IPS-11a (cell line): ENCODE data around the gene RNASEH1.
"Not testable (repeated sequence)": the region's sequence is repeated elsewhere in the genome, so short reads cannot be mapped to it uniquely, and the experiment has no call there.

Experiments
- H3K4me3 ChIP-seq: one replicate; pipeline ENCODE4 v1.5.1; 2013; ENCODE audit warnings: low read depth, low read length, control low read depth

The RNASEH1 gene

DNA sequence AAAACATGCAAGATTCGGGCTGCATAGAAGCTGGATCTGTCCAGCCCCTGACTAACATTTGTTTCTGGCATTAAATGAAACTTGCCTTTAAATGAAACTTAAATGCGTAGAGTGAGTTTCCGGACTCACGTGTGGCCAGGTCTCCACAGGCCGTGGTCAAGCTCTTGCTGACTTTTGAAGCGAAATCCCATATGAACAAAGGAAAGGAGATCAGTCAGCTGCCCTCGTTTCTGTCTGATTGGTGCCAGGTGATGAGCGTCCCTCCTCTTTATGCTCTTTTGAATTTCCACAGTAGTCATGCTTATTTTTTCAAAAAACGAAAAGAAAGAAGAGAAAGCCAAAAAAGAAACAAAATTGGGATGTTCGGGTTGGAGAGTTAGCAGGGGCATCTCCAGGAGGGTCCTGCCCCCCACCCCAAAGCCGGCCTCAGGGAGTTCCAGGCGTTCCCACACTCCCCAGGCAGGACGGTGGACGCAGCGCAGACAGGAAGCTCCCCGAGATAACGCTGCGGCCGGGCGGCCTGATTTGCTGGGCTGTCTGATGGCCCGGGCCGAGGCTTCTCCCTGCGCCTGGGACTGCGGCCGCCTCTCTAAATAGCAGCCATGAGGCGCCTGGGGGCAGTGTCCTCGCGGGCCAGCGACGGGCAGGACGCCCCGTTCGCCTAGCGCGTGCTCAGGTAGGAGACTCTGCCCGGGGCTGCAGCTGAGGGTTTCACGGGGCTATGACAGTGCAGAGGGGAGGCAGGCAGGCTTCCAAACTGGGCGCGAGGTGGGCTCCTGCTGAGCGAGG is 36.6 kb upstream of the RNASEH1 start, which contains the start of gene COLEC11:
COLEC11 (plus strand) TSS at position 620 of the 789 bp plus-strand sequence. CDS start 9,229 bp downstream, outside the sequence.
- H3K4me3 ChIP-seq, result no peak within 1 kb of the TSS

DNA sequence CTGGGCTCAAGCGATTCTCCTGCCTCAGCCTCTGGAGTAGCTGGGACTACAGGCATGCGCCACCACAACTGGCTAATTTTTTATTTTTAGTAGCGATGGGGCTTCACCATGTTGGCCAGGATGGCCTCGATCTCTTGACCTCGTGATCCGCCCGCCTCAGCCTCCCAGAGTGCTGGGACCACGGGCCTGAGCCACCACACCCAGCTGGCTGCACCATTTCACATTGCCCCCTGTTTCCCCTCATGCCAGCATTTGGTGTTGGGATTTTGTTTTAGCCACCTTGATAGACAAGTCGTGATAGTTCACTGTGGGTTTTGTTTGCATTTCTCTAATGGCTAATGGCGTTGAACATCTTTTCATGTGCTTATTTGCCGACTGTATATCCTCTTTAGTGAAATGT is 31.0 kb upstream of the RNASEH1 start:
- no peak overlapping the region for H3K4me3 ChIP-seq

DNA sequence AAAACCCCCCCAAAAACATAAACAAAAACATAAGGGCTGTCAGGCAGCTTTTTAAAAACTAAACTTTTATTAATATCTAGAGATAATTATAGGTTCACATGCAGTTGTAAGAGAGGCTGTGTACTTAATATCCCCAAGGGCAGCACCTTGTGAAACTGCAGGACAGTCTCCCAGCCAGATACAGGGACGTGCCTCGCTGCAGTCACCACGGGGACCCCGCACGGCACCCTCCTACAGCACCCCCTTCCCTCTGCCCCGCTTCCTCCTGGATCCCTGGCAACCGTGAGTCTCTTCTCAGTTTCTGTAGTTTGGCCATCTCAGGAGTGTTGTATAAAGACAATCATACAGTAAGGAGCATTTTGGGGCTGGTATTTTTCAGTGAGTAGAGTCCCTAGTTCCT is 30.0 kb upstream of the RNASEH1 start:
- no peak overlapping the region for H3K4me3 ChIP-seq

DNA sequence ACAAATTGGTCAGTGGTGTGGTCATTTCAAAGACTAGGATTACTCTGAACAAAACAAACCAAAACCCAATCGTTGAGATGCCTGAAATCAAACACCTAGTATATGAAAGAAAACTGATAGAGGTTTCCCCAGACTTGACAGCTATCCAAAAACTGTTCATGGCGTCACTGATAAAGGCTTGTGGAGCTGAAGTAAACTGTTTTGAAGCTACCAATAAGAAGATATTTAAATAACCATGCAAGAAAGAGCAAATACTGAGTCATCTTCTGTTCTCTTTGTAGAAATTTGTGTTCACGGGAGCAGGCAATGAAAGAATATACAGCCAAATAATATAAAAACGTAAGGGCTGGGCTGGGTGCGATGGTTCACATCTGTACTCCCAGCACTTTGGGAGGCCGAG is 29.3 kb upstream of the RNASEH1 start:
- no peak overlapping the region for H3K4me3 ChIP-seq

DNA sequence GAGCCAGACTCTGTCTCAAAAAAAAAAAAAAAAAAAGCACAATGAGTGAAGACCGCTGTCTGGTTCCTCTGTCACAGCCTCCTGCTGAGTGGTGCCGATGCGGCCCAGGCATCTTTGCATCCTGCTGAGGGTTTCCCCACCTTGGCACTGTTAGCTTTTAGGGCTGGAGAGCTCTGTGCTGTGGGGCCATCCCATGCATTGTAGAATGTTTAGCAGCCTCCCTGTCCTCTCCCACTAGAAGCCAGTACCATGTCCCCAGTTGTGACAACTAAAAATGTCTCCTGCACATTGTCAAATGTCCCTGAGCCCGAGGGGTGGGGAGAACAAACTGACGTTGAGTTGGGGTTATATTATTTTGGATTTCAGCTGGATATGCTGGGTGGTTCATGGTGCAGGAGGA is 28.9 kb upstream of the RNASEH1 start:
- H3K4me3 ChIP-seq, result no peak overlapping the region

DNA sequence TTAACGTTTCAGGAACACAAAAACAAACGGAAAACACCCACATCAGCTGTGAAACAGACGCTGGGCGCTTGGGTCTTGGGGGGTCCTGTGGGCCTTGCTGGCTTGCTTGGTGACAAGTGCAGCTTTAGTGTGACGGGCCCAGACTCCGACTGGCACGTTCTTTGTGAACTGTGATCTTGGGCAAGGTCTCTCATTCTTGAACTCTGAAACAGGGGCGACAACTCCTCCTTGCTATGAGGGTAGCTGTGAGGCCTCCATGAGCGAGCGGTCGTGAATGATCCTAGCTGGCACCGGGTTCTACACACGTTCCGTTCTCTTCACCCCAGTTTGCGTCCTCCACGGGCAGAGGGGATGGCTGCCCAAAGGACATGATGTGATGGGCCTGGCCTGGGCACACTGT is 28.1 kb upstream of the RNASEH1 start:
- no peak overlapping the region for H3K4me3 ChIP-seq

DNA sequence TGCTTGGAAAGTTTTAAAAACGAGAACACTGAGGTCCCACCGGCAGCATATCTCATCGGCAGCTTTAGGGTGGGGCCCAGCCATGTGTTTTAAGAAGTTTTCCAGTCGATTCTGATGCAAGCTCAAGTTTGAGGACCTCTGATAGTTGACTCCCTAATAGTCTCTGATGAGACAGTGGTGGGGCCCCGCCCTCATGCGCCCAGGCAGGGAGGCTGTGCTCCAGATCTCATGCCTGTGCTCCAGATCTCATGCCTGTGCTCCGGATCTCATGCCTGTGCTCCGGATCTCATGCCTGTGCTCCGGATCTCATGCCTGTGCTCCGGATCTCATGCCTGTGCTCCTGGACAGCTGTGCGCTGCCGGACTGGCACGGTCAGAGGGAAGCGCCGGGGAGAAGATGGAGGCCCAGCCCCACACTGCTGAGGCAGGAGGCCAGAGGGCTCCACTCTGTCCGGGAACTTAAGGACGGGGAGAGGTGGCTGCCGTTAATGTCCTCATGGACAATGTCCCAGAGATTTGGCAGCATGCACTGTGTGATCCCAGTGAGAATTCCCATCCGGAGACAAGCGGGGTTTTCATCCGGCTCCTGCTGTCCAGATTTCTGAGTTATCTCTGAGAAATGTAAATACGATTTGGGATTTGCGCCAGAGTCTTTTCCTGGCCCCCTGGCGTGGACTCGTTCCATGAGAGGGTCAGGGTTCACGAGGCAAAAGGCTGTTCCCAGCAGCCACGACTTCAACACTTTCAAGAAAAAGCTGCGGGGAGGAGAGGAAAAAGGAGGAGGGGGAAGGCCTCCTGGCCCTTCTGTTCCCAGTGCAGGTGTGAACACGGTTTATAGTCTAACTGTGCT is 27.4 kb upstream of the RNASEH1 start:
- no peak overlapping the region for H3K4me3 ChIP-seq

DNA sequence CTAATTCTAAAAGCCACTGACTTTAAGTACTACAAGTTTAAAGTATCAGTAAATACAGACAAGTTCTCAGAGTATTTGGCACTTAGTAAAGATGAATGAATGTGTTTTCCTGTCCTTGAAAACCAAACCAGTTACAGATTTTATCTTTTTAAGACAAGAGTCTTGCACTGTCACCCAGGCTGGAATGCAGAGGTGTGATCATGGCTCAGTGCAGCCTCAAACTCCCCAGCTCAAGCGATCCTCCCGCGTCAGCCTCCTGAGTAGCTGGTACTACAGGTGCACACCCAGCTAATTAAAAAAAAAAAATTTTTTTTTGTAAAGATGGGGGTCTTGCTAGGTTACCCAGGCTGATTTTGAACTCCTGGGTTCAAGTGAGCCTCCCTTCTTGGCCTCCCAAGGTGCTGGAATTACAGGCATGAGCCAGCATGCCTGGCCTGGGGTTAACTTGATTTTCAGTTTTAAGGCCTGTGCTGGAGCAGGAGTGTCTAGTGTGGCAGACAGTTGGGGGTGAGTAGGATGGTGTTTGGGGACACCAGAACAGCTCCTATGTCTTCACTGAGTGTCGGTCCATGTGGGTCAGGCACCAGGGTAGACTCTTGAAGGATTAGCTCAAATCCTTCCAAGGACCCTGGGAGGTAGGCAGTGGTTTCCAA is 26.6 kb upstream of the RNASEH1 start:
- H3K4me3 ChIP-seq, result no peak overlapping the region

DNA sequence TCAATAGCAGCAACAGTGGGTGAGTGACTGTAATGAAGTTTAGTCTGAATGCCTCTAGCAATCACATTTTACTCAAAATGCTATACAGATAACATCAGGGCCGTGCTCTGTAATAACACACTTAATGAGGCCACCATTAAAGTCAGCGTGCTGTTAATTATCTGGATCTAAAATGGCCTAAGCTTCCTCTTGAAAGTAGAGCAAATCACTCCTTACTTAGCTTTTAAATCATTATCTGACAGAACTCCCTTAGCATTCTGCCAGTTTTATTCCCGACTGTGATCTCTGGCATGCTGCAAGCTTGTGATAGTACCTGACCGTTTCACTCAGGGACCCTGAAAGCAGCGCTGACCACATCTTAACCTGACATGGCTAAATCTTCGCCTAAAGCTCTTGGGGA is 25.9 kb upstream of the RNASEH1 start:
- H3K4me3 ChIP-seq, result no peak overlapping the region

DNA sequence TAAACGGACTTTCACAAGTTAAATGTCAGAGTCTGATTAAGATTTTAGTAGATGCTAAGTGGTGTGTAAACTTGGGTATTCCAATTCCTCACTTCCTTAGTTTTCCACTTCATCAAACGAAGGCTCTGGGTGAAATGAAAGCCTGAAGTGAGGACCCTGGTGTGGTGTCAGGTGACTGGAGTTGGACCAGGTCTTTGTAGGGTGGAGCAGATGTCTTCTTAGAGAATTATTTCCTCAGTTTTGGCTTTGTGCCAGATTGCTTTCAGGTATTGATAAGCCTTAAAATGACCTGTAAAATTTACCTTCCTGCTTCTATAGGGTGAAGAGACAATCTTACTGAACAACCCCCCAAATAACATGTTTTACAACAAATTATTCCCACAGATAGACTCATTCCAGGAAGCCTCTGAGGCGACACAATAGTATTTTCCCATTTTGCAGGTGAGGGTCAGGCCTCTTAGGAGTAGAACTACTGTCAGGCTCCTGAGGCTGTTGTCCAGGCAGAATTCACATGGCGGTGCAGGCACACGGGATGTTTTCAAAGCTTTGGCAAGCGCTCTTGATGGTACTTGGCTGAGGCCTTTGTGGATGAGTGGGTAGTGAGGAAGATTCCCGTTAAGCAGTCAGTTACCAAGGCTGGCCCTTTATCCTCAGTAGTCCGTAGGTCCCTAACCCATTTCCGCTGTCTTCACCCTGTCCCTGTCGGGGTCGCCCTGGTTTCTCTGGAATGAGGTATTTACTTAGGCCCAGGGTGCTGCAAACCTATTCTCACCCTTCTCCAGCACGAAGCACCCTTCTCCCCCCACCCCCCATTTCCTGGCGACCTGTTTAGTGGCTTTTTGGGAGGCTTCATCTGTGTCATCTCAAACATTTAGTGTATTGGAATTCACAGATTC is 23.5 kb upstream of the RNASEH1 start:
- H3K4me3 ChIP-seq, result no peak overlapping the region

DNA sequence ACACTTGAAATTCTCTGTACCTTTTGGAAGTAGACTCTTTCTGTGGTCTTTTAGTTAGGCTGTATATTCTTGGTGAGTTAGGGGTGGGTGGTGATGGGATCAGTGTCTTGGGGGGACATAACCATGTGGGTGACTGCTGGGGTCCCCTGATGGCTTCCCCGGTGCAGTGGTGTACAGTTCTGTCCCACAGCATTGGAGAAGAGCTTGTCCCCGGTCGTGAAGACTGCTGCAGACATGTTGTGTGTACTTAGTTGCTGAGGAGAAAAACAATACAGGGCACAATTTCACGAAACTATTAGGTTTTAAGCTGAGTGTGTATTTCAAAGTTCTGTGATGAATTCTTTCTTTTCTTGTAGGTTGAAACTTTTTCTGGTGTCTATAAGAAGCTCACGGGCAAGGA is 22.3 kb upstream of the RNASEH1 start:
- H3K4me3 ChIP-seq, result no peak overlapping the region

DNA sequence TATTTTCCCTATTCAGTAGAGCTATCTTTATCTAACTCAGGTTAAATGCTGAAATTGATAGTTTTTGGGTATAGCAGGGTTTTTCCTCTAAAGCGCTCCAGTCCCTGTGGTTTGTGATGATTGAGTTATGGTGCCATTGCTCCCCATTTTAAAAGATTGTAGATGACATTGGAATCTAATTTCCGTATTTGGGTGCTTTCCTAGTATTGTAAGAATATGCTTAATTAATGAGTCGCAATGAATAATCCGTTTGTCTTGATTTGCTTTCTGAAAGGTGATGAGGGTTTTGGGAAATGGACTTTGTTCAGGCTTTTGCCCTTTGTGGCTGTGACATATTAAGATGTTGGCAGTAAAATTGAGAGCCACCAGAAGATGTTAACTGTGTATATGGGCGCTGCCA is 20.9 kb upstream of the RNASEH1 start:
- H3K4me3 ChIP-seq, result no peak overlapping the region

DNA sequence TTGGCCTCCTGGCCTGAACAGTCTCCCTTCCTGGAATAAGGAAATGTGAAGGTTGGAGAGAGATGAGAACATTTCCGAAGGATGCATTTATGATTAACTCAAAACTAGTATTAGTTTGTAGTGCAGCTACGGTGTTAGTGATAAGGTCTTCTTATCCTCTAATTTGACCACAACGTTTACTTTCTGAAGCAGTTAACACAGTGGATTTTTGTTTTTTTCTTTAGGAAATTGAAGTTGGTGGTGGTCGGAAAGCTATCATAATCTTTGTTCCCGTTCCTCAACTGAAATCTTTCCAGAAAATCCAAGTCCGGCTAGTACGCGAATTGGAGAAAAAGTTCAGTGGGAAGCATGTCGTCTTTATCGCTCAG is 18.1 kb upstream of the RNASEH1 start:
- H3K4me3 ChIP-seq, result peak overlapping the region; percentile 98

DNA sequence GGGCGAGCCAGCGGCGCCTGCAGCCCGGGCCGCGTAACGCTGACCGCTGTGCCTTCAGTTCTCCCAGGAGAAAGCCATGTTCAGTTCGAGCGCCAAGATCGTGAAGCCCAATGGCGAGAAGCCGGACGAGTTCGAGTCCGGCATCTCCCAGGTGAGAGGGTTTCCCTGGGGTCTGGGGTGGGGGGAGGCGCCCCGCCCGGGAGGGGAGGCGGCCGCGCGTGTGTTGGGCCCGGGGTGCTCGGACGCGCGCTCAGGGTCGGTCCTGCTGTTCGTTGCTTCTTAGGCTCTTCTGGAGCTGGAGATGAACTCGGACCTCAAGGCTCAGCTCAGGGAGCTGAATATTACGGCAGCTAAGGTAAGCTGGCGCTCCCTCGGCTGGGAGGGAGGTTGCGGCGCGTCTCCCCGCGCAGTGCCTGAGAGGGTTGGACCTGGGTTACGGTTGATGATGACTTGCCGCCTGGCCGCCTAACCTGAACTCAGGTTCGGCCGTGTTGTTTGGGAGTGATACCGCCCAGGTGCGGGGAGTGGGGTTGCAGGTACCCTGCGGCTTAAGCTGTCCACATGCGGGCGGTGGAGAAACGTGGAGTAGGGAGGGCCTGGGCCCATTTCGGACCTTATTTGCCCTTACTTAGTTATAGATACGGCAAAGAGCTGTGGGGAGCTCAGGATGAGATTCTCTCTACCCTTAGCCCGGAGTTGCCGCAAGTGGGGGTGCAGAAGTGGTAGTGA is 17.6 kb upstream of the RNASEH1 start:
- peak overlapping the region; percentile 98 for H3K4me3 ChIP-seq

DNA sequence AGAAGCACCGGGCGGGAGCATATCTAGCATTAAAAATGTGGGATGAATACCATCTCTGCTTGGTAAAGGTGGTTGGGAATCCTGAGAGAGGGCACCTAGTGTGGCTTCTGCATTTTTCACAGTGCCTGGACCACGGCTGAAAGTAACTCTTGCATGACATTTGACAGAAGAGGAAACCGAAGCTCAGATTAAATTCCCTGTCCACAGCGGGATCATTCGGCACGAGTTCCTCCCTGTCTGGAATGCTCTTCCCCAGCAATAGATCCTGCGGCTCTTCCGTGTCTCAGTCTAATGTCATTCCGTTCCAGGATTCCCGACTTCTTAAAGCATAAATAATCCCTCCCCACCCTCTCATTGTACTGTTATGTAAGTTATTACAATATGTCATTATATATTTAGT is 16.0 kb upstream of the RNASEH1 start:
- H3K4me3 ChIP-seq, result no peak overlapping the region

DNA sequence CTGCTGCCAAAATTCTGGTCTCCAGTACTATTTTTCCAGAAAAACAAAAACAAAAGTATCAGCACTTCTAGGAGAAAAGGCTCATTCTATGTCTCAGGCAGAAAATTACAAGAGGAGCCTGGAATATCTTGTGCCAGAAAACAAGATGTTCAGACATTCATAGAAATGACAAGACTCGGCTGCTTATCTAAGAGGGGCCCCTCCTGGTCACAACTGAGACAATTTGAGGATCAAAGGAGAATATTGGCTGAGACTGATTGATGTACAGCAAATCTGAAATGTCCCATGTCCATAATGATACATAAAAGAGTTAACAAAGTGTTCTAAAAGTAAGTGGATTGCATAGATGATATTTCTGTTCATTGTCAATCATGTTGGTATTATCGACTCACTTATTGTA is 14.5 kb upstream of the RNASEH1 start:
- H3K4me3 ChIP-seq, result no peak overlapping the region

DNA sequence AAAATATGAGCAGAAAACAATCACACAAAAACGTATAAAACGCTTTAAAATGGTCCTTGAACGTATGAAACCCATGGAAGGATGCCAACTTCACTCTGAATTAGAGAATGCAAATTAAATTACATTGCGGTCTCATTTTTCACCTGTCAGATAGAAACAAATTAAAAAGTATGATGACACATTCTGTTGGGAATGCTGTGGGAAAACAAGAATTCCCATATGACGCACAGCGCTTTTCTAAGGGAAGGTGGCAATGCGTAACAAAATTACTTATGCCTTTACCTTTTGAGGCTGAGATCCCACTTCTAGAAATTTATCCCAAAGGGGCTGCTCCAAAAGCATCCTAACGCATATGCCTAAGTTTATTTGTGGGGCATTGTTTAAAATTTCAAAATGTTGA is 13.2 kb upstream of the RNASEH1 start:
- no peak overlapping the region for H3K4me3 ChIP-seq

DNA sequence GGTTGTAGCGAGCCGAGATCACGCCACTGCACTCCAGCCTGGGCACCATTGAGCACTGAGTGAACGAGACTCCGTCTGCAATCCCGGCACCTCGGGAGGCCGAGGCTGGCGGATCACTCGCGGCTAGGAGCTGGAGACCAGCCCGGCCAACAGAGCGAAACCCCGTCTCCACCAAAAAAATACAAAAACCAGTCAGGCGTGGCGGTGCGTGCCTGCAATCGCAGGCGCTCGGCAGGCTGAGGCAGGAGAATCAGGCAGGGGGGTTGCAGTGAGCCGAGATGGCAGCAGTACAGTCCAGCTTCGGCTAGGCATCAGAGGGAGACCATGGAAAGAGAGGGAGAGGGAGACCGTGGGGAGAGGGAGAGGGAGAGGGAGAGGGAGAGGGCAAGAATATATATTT is 11.5 kb upstream of the RNASEH1 start:
- not testable (repeated sequence) for H3K4me3 ChIP-seq

DNA sequence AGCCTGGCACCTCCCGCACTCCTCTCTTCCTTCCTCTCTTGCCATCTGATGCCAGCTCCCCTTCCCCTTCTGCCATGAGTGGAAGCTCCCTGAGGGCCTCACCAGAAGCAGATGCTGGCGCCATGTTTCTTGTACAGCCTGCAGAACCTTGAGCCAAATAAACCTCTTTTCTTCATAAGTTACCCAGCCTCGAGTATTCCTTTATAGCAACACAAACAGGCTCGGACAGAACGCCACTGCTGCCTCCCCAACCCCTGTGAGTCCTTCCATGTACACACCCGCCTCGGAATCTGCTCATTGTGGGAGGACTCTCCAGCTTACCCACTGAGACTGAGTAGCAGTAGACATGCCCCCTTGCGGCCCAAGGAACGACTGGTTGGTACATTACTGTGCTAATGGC is 8.7 kb upstream of the RNASEH1 start:
- no peak overlapping the region for H3K4me3 ChIP-seq

DNA sequence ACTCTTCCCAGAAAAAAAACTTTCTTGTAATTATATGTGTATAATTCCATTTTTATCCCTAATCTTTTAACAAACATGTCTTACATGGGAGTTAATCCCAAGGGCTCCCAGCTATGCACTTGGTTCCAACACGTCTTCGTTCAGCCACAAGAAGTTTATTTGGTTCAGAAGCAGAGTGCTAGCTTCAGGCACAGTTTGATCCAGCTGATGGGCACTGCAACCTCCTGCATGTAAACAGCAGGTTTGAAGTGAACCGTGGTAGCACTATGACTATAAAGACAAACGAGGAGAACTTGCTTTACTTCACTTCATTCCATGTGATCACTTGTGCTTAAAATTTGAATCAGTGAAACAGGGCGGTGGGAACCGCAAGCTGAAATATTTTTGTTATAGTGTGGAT is 7.0 kb upstream of the RNASEH1 start:
- no peak overlapping the region for H3K4me3 ChIP-seq
